Activated naive CD8-positive, alpha-beta T cell treated with anti-CD3 and anti-CD28 coated beads for 36 hours (primary cell): ENCODE results near the gene ADAMTS12. TPM values are rescaled to one million over a fixed set of nuclear protein-coding genes. Genes with fewer than 3 reads are reported as not detected.

Experiments
- DNase-seq: peaks from one replicate; pipeline ENCODE4 v3.0.0; 2021
- H3K27ac Mint-ChIP-seq: one replicate; pipeline ENCODE4 v1.8.0; 2022; ENCODE audit warnings: mild to moderate bottlenecking, moderate library complexity, mixed read lengths
- H3K27me3 Mint-ChIP-seq: one replicate; pipeline ENCODE4 v1.8.0; 2022; ENCODE audit warnings: mild to moderate bottlenecking, mixed read lengths
- H3K36me3 Mint-ChIP-seq: one replicate; pipeline ENCODE4 v1.8.0; 2021; ENCODE audit warnings: mild to moderate bottlenecking, mixed read lengths
- H3K4me1 Mint-ChIP-seq: one replicate; pipeline ENCODE4 v1.8.0; 2021; ENCODE audit warnings: mixed read lengths
- H3K4me3 Mint-ChIP-seq: one replicate; pipeline ENCODE4 v1.8.0; 2022; ENCODE audit warnings: mild to moderate bottlenecking, moderate library complexity, mixed read lengths
- H3K9me3 Mint-ChIP-seq: one replicate; pipeline ENCODE4 v1.8.0; 2022; ENCODE audit warnings: mixed read lengths
- total RNA-seq, 2 experiments: library from RNA; stranded (reverse); gene quantifications; one replicate each; pipeline ENCODE4 v1.2.3, GENCODE V29; 2021

The ADAMTS12 gene
- total RNA-seq, 2 experiments from 2014 or later, result not detected

GRCh38 chr5:33477816-33478215 lies 414.0 kb downstream of the ADAMTS12 start:
- DNase-seq, result no peak
- Mint-ChIP-seq H3K27me3 (no peaks in the 10 kb centered on the region), H3K27ac (no peak overlapping the region), H3K9me3 (peaks cover 17% of the 10 kb centered on the region), H3K4me3 (no peak overlapping the region), H3K4me1 (no peaks in the 10 kb centered on the region), H3K36me3 (peaks cover 57% of the 10 kb centered on the region)

GRCh38 chr5:33476992-33477391 lies 414.8 kb downstream of the ADAMTS12 start:
- Mint-ChIP-seq H3K4me1 (no peaks in the 10 kb centered on the region), H3K27ac (no peak overlapping the region), H3K27me3 (no peaks in the 10 kb centered on the region), H3K4me3 (no peak overlapping the region), H3K36me3 (peaks cover 61% of the 10 kb centered on the region), H3K9me3 (peaks cover 17% of the 10 kb centered on the region)
- DNase-seq, result no peak

GRCh38 chr5:33475706-33476105 lies 416.1 kb downstream of the ADAMTS12 start:
- Mint-ChIP-seq H3K4me1 (no peaks in the 10 kb centered on the region), H3K36me3 (peaks cover 71% of the 10 kb centered on the region), H3K9me3 (peaks cover 17% of the 10 kb centered on the region), H3K27ac (no peak overlapping the region), H3K27me3 (no peaks in the 10 kb centered on the region), H3K4me3 (no peak overlapping the region)
- no peak for DNase-seq

GRCh38 chr5:33474931-33475499 lies 416.8 kb downstream of the ADAMTS12 start:
- H3K4me3 Mint-ChIP-seq, result no peak overlapping the region
- no peaks in the 10 kb centered on the region for H3K4me1 Mint-ChIP-seq
- H3K9me3 Mint-ChIP-seq, result peaks cover 17% of the 10 kb centered on the region
- no peak for DNase-seq
- no peaks in the 10 kb centered on the region for H3K27me3 Mint-ChIP-seq
- no peak overlapping the region for H3K27ac Mint-ChIP-seq
- peaks cover 76% of the 10 kb centered on the region for H3K36me3 Mint-ChIP-seq

GRCh38 chr5:33474004-33474403 lies 417.8 kb downstream of the ADAMTS12 start:
- peaks cover 17% of the 10 kb centered on the region for H3K9me3 Mint-ChIP-seq
- H3K4me3 Mint-ChIP-seq, result no peak overlapping the region
- H3K27me3 Mint-ChIP-seq, result no peaks in the 10 kb centered on the region
- peaks cover 73% of the 10 kb centered on the region for H3K36me3 Mint-ChIP-seq
- DNase-seq, result no peak
- H3K27ac Mint-ChIP-seq, result no peak overlapping the region
- H3K4me1 Mint-ChIP-seq, result no peaks in the 10 kb centered on the region

Other genes with a start within 250 kb of the ADAMTS12 start
- not detected for gene RXFP3, start 44.4 kb upstream of the ADAMTS12 start, total RNA-seq
- gene SLC45A2, start 92.7 kb upstream of the ADAMTS12 start, total RNA-seq, result not detected
- 10 to 100 TPM in 1 of 2 experiments, 1 to 10 TPM in 1; 9.7 to 10.5 TPM for gene AMACR, start 116.1 kb upstream of the ADAMTS12 start, total RNA-seq
- 1 to 10 TPM; 1.5 to 1.8 TPM for gene C1QTNF3, start 151.2 kb upstream of the ADAMTS12 start, total RNA-seq